ENCODE results near the gene PRICKLE2.

Gene PRICKLE2, protein sequence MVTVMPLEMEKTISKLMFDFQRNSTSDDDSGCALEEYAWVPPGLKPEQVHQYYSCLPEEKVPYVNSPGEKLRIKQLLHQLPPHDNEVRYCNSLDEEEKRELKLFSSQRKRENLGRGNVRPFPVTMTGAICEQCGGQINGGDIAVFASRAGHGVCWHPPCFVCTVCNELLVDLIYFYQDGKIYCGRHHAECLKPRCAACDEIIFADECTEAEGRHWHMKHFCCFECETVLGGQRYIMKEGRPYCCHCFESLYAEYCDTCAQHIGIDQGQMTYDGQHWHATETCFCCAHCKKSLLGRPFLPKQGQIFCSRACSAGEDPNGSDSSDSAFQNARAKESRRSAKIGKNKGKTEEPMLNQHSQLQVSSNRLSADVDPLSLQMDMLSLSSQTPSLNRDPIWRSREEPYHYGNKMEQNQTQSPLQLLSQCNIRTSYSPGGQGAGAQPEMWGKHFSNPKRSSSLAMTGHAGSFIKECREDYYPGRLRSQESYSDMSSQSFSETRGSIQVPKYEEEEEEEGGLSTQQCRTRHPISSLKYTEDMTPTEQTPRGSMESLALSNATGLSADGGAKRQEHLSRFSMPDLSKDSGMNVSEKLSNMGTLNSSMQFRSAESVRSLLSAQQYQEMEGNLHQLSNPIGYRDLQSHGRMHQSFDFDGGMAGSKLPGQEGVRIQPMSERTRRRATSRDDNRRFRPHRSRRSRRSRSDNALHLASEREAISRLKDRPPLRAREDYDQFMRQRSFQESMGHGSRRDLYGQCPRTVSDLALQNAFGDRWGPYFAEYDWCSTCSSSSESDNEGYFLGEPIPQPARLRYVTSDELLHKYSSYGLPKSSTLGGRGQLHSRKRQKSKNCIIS

DNA sequence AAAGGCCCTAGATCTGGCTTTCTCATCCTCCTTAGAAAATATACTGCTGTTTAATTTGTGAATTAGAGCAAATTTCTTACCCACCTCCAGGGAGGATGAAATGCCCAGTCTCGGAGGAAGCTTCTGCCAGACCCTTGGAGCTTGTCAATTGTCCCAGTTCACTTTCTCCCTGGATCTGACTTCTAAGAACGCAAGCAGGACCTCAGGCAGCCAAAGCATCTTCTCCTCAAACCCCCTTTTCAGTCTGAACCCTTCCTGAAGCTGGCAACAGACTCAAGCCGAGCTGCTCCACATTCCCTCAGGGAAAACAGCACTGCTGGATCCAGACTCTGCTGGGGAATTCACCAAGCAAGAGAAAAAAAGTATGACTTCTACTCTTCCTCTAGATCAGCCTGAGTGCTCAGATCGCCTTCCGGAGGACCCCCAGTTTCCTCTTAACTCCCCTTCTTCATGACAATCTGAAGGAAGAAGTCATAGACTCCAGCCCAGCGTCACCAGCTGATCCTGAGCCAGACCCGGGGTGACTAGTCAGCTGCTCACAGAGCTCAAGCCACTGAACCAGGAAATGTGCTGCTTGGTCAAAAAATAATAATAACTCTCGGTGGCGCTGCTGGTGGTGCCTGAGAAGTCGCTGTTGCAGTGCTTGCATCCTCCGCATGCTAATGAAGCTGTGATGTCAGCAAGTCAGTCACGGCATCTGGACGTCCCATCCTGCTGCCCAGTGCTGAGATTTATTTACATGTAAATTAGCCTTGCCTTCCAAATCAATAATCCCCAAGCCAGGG, at the start of gene PRICKLE2:
PRICKLE2 (minus strand) TSS at position 641 of the 785 bp plus-strand sequence. CDS start 26,539 bp downstream, outside the sequence.
- peak; percentile 63 for DNase-seq (ENCODE audit: low read depth)

DNA sequence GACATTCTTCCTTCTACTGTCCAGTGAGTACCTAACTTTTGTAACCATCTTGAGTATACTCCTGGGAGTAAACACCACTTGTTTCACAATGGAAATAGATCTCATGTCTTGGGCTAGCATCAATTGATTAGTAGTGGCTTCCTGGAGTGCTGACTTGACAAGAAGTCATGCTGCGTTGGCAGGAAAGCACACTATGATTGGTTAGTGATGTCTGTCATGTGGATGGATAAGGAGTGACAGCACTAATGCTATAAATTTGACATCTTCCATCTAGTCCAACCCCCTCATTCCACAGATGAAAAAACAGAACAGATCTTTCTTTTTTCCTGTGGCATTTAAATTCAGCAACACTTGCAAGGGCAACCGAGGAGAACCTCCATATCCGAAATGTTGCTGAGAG, 47.6 kb upstream of the PRICKLE2 start:
- no peak for DNase-seq (ENCODE audit: low read depth)

DNA sequence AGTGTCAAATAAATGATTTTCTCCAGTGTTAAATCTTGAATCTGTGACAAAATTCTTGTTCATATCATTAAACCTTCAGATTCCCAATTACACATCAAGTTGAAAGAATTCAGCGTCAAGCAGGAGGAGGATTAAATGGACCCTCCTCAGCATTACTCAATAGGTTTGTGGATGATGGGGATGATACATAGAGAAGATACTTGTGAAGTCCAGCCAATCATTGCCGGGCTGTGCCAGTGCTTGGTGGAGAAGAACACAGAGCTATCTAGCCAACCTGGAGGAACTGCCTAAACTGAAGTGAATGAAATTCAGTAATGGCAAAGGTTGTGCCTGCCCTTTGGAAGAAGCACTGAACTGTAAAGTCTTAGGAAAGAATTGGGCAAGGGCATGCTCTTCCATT, 47.0 kb upstream of the PRICKLE2 start:
- DNase-seq (ENCODE audit: low read depth): no peak

DNA sequence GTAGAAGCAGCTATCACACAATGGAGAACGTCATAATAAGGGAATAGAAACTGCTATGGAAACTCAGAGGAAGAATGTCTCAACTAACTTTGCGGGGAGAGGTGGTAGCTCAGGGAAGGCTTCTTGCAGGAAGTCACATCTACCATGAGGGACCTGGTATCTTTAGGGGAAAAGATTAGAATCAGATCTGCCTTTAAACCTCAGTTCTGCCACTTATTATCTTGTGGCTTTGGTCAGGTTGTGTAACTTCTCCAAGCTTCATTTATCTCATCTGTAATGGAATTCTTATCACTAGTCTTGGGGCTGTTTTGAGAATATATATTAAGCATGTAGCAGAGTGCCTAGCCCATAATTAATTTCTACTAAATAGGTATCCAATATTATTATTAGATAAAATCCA, 46.4 kb upstream of the PRICKLE2 start:
- DNase-seq (ENCODE audit: low read depth): no peak

DNA sequence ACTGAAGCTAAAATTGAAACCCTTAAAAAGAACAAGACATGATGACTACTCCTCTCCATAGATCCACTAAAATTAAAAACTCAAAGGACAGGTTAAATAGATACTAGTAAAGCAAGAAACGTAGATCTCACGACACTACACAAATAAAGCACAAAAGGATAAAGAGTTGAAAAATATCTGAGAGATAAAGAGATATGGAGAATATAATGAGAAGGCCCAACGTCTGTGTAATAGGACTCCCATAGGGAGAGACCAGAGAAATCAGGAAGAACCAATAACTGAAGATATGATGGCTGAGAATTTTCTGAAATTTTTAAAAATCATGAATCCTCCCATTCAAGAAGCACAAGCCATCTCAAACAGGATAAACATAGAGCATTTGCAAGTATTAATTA, 45.6 kb upstream of the PRICKLE2 start:
- no peak for DNase-seq (ENCODE audit: low read depth)

DNA sequence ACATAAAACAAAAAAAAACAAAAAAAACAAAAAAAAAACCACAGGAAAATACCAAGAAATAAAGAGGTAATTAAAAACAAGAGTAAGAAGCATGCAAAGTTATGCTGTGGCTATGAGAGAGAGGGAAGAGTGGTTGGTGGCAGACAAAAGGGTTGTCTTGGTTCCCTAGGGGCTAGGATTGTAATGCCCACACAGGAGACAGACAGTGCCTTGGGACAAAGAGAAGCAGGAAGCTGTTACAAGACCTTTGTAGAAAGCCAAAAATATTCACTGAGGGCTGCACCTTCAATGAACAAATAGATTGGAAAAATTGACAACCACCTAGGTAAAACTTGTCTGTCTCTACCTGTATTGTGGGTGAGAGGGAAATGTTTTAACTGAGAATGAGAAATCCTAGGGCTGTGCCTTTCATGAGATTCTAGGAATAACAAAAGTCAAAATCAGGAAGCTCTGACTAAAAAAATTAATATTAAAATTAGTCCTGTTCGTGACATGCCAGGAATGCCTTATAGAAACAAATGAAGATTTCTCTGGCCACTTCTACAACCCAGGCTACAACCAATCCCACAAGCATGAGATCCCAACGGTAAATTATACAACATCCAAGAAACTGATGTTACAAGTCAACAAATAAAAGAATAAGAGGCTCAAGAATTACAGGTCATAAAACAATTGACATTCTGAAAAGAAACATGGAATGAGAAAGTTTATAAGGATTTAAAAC, 45.0 kb upstream of the PRICKLE2 start:
- no peak for DNase-seq (ENCODE audit: low read depth)

DNA sequence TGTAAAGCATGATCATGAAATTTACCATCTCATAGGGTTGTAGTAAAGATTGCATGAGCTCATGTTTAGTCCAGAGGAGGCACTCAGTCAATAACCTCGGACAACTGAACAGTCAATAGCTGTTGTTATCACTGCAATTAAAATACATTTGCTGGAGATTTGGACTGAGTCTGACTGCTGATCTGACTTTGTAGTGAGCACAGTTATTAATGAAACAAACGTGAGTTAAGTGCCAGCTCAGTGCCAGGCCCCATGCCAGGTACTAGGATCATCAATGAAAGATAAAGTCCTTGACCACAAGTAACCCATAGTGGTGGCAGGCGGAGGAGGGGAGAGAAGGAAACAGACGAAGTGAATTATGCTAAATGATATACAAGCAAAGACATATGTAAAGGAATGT, 43.7 kb upstream of the PRICKLE2 start:
- no peak for DNase-seq (ENCODE audit: low read depth)

DNA sequence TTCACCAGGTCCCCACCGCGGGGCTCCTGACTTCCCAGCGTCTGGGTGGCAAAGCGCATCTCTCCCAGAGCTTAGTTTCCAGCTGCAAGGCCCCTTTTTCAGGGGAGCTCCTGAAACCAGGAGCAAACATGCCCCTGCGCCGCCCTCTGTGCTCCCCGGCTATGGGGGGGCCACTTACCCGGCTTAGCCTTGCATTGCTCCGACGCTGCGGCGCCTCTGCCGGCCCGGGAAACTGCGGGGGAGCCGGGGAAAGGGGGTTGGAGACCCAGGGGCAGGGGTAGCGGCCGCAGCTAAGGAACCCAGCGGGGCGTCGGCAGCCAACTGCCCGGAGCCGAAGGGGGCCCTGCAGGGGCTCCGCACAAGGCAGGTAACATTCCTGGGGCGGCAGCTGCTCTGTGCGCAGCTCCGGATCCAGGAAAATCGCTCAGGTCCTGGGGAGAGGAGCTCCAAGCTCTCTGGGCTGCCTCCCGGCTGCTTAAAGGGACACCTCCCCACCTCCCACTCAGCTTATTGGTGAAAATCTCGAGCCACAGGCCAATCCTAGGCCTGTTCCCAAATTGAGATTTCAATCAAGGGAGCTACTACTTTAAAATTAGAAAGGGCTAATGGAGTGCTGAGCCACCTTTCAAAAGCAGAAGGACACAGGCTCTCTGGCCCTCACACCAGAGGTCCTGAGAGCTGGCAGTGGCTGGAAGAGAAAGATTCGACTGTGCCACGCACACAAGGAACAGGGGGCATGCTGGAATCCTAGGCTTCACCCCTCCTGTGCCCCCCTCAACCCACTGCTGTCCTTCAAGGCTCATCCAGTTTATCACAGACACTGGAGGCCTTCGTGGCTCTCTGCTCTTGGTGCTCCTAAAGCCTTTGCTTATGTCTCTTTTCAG, 42.7 kb upstream of the PRICKLE2 start:
- DNase-seq (ENCODE audit: low read depth): no peak

DNA sequence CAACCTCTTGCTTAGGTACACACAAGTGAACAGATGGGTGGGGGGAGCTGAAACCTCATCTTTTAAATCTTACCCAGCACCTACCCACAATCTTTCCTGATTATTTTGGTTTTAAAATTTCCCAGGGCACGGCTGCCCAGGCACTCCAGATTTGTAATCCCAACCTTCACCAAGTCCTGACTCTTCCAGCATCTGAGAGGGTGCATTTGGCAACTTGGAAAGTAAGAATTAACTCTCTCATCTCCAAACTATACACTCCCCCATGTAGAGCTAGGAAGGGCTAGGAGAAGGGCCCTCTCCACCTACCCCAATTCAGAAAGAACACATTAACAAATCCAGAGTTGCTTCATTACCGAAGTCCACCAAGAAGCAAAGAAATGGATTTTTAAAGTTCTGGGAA, 41.7 kb upstream of the PRICKLE2 start:
- no peak for DNase-seq (ENCODE audit: low read depth)

DNA sequence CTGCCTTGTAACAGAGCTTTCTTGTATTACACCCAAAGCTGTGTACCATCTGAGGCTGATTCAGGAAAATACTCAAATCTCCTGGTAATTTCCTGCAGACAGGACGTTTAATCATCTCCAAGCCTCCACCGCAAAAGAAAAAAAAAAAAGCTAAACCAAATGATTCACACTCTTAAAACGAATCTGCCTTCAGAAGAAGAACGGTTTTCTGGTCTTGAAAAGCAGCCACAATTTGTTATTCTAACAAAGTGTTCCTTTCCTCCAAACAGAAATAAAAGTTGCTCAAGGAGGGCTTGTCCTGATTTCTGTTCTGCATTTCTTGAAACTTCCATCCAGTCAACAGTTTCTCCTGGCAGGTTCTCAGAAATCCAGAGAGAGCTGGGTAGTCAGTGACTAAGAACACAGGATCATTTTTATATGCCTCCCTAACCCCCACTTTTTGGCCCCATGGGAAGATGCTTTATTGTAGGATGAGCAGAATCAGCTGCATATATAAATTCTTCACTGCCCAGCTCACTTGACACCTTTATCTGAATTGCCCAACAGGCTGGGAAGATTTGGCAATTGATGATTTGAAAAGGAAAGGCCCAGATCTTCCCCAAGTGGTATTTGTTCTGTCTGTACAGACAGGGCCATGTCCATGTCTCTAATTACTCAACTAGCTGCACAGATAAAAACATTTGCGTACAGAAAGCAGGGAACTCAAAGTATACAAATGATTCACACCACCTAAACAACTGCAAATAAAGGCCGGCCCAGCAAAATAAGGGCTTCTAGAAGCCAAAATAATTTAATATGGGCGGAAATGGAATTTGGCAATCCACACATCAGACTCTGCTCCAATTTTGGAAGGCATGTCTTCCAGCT, 41.0 kb upstream of the PRICKLE2 start:
- DNase-seq (ENCODE audit: low read depth): peak; percentile 95

DNA sequence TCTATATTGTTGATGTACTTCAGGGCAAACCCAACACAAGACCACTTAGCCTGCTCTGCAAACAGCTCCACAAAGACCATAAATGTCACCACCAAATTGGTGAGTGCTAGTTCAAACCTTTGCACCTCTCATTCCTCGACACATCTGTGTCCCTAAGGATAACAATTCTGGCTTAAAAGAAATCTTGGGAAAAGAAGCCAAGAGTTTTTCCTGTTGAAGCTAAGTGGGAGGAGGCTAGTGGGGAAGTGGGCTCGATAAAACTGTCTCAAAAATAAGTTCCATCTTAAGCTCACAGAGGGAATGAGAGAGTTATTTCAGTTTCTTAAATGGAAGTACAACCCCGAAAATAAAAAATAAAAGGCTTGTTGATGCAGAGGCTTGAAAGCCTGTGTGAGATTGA, 40.4 kb upstream of the PRICKLE2 start:
- DNase-seq (ENCODE audit: low read depth): no peak

DNA sequence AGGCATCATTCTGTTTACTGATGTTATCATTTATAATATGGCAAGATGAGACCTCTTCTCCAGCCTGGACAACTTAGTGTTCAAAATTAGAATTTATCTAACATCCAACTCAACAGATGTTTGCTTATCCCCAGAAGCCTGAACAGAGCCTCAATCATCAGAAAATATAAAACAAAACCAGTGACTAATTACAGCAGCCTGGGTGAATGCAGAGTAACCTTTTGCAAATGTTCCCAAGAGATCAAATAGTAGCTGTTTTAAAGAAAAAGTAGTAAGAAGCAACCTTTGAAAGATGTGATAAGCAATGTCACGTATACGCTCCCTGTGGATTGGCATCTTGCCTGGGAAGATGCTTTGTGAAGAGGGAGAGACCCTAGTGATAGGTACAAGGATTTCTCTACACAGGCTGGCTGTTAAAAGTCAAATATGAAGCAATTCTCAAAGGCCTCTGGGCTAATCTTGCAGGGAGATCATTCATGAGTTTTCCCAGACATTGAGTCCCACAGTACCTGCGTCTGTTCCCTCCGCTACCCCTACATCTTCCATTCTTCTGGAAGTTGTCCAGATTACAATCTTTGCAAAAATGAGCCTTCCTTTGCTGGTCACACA, 39.3 kb upstream of the PRICKLE2 start:
- DNase-seq (ENCODE audit: low read depth): no peak

DNA sequence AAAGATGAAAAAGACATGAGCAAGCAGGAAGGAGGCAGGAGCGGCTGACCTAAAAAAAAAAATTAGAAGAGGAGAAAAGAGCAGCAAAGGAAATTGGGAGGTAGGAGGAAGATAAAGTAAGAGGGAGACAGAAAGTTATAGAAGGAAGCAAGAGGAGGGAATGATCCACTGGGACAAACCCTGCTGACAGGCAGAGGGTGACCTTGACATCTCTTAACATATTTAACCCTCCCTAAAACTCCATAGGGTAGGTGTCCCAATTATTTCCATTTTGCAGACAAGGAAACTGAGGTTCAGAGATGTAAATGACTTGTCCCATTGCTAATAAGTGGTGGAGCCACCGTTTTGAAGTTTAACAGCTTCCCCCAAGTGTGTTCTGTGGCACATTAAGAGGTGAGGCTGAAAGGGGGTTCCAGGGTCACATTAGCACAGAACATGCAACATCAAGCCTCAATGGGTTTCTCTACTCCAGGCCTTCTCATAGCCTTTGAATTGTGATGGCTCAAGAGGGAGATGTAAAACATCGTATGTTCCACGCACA, 37.4 kb upstream of the PRICKLE2 start:
- DNase-seq (ENCODE audit: low read depth): no peak

DNA sequence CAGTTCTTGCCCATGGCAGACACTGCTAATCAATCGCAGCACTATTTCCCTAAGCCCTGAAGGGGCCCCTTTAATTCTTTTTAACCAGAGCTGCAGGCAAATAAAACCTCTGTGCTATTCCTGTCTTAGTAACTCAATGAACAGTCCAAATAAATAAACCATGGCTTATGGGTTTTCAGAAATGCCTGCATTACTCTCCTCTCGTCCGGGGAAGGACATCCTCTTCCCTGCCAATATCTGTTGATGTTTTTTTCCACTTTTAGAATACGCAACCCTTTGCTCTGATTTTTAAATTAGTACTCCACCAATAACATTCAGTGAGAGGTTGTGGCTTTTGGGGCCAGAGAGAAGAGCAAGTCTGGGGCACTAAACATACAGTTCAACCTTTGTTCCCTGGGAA, 35.2 kb upstream of the PRICKLE2 start:
- no peak for DNase-seq (ENCODE audit: low read depth)

DNA sequence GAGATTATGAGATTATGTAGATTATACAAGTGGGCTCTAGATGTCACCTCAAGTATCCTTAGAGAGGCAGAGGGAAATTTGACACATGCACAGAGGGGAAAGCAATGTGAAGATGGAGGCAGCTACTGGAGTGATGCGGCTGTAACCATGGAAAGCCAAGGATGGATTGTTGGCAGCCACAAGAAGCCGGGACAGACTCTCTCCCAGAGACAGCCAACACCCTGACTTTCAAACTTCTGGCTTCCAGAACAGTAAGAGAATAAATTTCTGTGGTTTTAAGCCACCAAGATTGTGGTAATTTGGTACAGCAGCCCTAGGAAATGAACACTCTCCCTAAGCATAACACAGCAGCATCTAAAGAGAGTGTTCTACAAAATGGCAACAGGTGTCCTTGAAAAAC, 34.4 kb upstream of the PRICKLE2 start:
- no peak for DNase-seq (ENCODE audit: low read depth)

DNA sequence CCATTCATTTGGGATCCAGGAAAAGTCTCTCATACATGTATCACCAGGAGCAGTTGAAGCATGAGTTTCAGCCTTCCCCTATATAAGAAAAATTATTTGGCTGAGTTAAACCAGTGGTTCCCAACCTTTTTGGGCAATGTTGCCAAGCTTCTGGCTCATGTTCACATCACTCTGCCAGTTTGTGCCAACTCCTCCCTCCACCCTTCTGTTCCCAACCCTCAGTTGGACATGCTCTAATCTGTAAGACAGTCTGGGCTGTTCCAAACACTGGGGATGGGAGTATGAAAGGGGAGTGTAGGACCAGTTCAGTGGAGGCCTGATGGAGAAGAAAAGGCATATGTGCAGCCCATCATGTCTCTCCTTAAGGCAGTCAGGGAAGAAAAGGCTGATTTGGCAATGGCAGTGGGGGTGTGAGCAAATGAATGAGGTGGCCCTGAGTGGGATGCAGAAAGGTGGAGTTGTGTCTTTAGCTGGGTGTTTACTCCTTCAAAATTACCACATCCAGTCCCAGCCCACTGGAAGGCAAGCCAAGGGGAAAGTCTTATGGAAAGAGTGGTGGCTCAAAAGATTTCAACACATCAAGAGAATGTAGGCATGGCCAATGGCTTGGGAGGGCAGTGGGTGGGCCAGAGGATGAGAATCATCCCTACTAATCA, 32.0 kb upstream of the PRICKLE2 start:
- DNase-seq (ENCODE audit: low read depth): no peak

DNA sequence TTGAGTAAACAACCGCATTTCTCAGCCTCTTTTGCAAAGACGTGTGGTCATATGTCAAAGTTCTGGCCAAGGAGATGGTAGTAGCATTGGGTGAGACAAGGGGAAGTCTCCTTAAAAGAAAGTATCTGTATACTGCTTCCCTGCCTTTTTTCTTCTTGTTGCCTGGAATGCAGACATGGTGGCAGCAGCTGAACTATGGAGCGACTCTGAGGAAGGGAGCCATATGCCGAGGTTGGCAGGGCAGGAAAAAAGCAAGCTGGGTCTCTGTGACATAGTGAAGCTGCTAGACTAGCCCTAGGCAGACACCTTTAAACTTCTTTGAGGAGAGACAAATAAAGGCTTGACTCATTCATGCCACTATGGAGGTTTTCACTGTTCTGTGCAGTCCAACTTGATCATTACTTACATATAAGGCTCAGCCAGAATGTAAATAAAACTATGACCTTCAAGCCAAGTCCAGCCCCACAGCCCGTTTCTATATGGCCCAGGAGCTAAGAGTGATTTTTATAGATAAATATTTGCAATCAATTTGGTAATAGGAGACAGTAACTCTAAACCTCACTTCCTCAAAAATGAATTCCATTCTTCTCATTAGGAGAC, 30.6 kb upstream of the PRICKLE2 start:
- DNase-seq (ENCODE audit: low read depth): no peak

DNA sequence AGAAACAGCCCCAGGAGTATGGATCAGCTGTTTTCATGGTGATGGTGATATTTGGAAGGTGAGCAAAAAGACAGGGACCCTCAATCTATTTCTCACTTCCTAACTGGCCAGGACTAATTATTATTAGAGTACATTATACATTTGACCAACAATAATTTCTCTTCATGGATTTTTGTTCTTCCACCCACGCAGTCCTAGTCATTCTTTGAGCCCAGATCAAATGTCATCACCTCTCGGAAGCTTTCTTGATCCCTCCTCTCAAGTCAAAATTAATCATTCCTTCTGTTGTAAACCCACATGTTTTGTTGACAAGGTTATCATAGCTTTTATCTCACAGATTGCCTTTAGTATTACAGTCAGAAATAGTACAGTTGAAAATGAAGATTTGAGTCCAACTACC, 29.2 kb upstream of the PRICKLE2 start:
- no peak for DNase-seq (ENCODE audit: low read depth)
